HG03558 (cell line): ENCODE data around the gene LIX1L.

Experiments
- ATAC-seq: cut with Tn5 transposase; IDR thresholded peaks from one replicate; pipeline ENCODE4 v1.9.1; 2021; ENCODE audit warnings: moderate number of reproducible peaks; ENCODE audit not compliant: unreplicated experiment; ENCODE audit errors: extremely low read depth

The LIX1L gene

GRCh38 chr1:145957443-145958319 is at the start of gene LIX1L:
Gene LIX1L, minus strand, starts transcription at chr1:145958017. Its CDS starts 90 bp downstream, at chr1:145957927.
- peak; percentile 83 for ATAC-seq

GRCh38 chr1:146001709-146002108 is 43.9 kb upstream of the LIX1L start:
- no peak for ATAC-seq

GRCh38 chr1:145999321-146000024 is 41.7 kb upstream of the LIX1L start:
- ATAC-seq, result no peak

GRCh38 chr1:145997718-145998023 is 39.9 kb upstream of the LIX1L start:
- no peak for ATAC-seq

GRCh38 chr1:145997016-145997717 is 39.4 kb upstream of the LIX1L start:
- ATAC-seq, result no peak

GRCh38 chr1:145996433-145997015 is 38.7 kb upstream of the LIX1L start, which contains the start of gene TXNIP:
Gene TXNIP, minus strand, starts transcription at chr1:145996579. Its CDS starts 313 bp downstream, at chr1:145996266.
- peak; percentile 77 for ATAC-seq

GRCh38 chr1:145995964-145996432 is 38.2 kb upstream of the LIX1L start:
- no peak for ATAC-seq

- no peak for ATAC-seq
Measured at GRCh38 chr1:145995148-145995881, 37.5 kb upstream of the LIX1L start.

- ATAC-seq, result no peak
Measured at GRCh38 chr1:145994391-145995120, 36.7 kb upstream of the LIX1L start.

GRCh38 chr1:145993618-145994390 is 36.0 kb upstream of the LIX1L start:
- no peak for ATAC-seq

- no peak for ATAC-seq
Measured at GRCh38 chr1:145992958-145993617, 35.3 kb upstream of the LIX1L start.

- ATAC-seq, result no peak
Measured at GRCh38 chr1:145992502-145992936, 34.7 kb upstream of the LIX1L start.

GRCh38 chr1:145991735-145992412 is 34.1 kb upstream of the LIX1L start:
- ATAC-seq, result no peak

- no peak for ATAC-seq
Measured at GRCh38 chr1:145990249-145990855, 32.5 kb upstream of the LIX1L start.

GRCh38 chr1:145988773-145989172 is 31.0 kb upstream of the LIX1L start:
- no peak for ATAC-seq

GRCh38 chr1:145987926-145988325 is 30.1 kb upstream of the LIX1L start:
- ATAC-seq, result no peak

- no peak for ATAC-seq
Measured at GRCh38 chr1:145986551-145986950, 28.7 kb upstream of the LIX1L start.
